Endothelial cell of umbilical vein (primary cell): ENCODE measurements around the gene KCNQ1OT1. TPM values are rescaled to one million over a fixed set of nuclear protein-coding genes. Genes with fewer than 3 reads are reported as not detected.

ENCODE experiments used
- BruUV-seq: library from RNA; stranded (reverse); fragments of 400-500 nt; replicated peaks from 2 replicates; lab custom pipeline; 2021; lab: Mats Ljungman, UMichigan
- CTCF ChIA-PET: fragments of 300-600, 350-600 bp; sonication (Branson Sonifier 250); formaldehyde crosslinking; loops from one replicate; lab custom pipeline; 2021; ENCODE audit warnings: antibody characterized with exemption, inconsistent platforms; lab: Charles Lee
- POLR2A ChIA-PET: fragments of 300-600, 350-600 bp; sonication (Branson Sonifier 250); formaldehyde crosslinking; loops from one replicate; lab custom pipeline; 2021; ENCODE audit warnings: antibody characterized with exemption, inconsistent platforms; lab: Charles Lee
- DNase-seq: peaks from one replicate; pipeline ENCODE4 v3.0.0-alpha.2; 2011; ENCODE audit warnings: low read depth, low spot score
- FAIRE-seq: peaks from 2 replicates; lab custom pipeline; 2011; peaks lifted over from hg19 to GRCh38; lab: Jason Lieb, UNC
- H2AFZ ChIP-seq: 2 replicates; pipeline ENCODE4 v1.6.0; 2012; ENCODE audit warnings: low read depth, low read length, control low read depth, inconsistent platforms
- H3K27ac ChIP-seq: 2 replicates; pipeline ENCODE4 v1.5.1; 2011; ENCODE audit warnings: low read depth, mild to moderate bottlenecking, control low read depth, low read length, moderate library complexity; ENCODE audit not compliant: insufficient read depth
- H3K27me3 ChIP-seq, 2 experiments: 2 replicates each; pipeline versions ENCODE4 v1.6.0 to v1.6.1; 2011; ENCODE audit warnings: low read length in 2 of 2, mixed read lengths in 1 of 2; ENCODE audit not compliant: control insufficient read depth in 2 of 2, insufficient read depth in 2 of 2
- H3K36me3 ChIP-seq, 2 experiments: 2 replicates in 1 of 2; 3 replicates in 1 of 2; pipeline ENCODE4 v1.5.1; 2011; ENCODE audit warnings: low read length in 2 of 2, mild to moderate bottlenecking in 1 of 2, moderate library complexity in 1 of 2; ENCODE audit not compliant: control insufficient read depth in 2 of 2, insufficient read depth in 2 of 2; ENCODE audit errors: extremely low read depth in 1 of 2
- H3K4me1 ChIP-seq: 3 replicates; pipeline ENCODE4 v1.5.1; 2011; ENCODE audit warnings: mild to moderate bottlenecking, low read length; ENCODE audit not compliant: control insufficient read depth, insufficient read depth; ENCODE audit errors: extremely low read depth
- H3K4me2 ChIP-seq: 2 replicates; pipeline ENCODE4 v1.6.1; 2011; ENCODE audit warnings: low read length, control low read depth, mixed read lengths; ENCODE audit not compliant: insufficient read depth
- H3K4me3 ChIP-seq, 3 experiments: fragments of 200-600 bp in 1 of 3; sonication (generic), shearing (Covaris generic) in 1 of 3; replicated peaks in 1 of 3; 2 replicates each; pipeline ENCODE4 v1.5.1; 2011 to 2016; ENCODE audit warnings: control low read depth in 3 of 3, low read length in 3 of 3, mild to moderate bottlenecking in 2 of 3, inconsistent platforms in 1 of 3, low read depth in 1 of 3, moderate library complexity in 1 of 3; ENCODE audit not compliant: insufficient read depth in 1 of 3
- H3K79me2 ChIP-seq: 2 replicates; pipeline ENCODE4 v1.6.0; 2012; ENCODE audit warnings: low read length, inconsistent platforms; ENCODE audit not compliant: control insufficient read depth, insufficient read depth
- H3K9ac ChIP-seq: replicated peaks from 2 replicates; pipeline ENCODE3; 2011; ENCODE audit warnings: low read length, control low read depth; ENCODE audit not compliant: insufficient read depth; ENCODE audit errors: extremely low read depth
- H3K9me1 ChIP-seq: replicated peaks from 3 replicates; pipeline ENCODE4 v1.6.0; 2011; ENCODE audit warnings: mild to moderate bottlenecking, low read length; ENCODE audit not compliant: control insufficient read depth, insufficient read depth; ENCODE audit errors: extremely low read depth
- H3K9me3 ChIP-seq: replicated peaks from 2 replicates; pipeline ENCODE4 v1.5.1; 2012; ENCODE audit warnings: low read length, inconsistent platforms; ENCODE audit not compliant: control insufficient read depth, insufficient read depth
- H4K20me1 ChIP-seq: replicated peaks from 2 replicates; pipeline ENCODE3; 2011; ENCODE audit warnings: mild to moderate bottlenecking, low read length; ENCODE audit not compliant: control insufficient read depth, insufficient read depth; ENCODE audit errors: extremely low read depth
- EZH2 ChIP-seq: IDR thresholded peaks from 2 replicates; pipeline ENCODE4 v1.6.1; 2012; ENCODE audit warnings: borderline replicate concordance, low read depth, mild to moderate bottlenecking, moderate library complexity, low read length, inconsistent platforms; ENCODE audit not compliant: severe bottlenecking
- FOS ChIP-seq: IDR thresholded peaks from 2 replicates; pipeline ENCODE4 v1.6.1; 2011; ENCODE audit warnings: mild to moderate bottlenecking, low read length, moderate library complexity, borderline replicate concordance; ENCODE audit not compliant: insufficient read depth
- GATA2 ChIP-seq: IDR thresholded peaks from 2 replicates; pipeline ENCODE4 v1.7.0; 2011; ENCODE audit warnings: low read depth, mild to moderate bottlenecking, moderate library complexity, mixed read lengths, low read length; ENCODE audit not compliant: insufficient read length, insufficient read depth
- JUN ChIP-seq: IDR thresholded peaks from 2 replicates; pipeline ENCODE4 v1.6.1; 2011; ENCODE audit warnings: borderline replicate concordance, low read depth; ENCODE audit not compliant: insufficient read length, insufficient read depth
- MYC ChIP-seq: IDR thresholded peaks from one replicate; pipeline ENCODE4 v1.6.1; 2011; ENCODE audit warnings: mild to moderate bottlenecking, low read depth, low read length
- POLR2A ChIP-seq: IDR thresholded peaks from 2 replicates; pipeline ENCODE4 v1.6.1; 2012; ENCODE audit warnings: low read depth, mild to moderate bottlenecking, control low read depth, low read length
- POLR2AphosphoS5 ChIP-seq: IDR thresholded peaks from 2 replicates; pipeline ENCODE4 v1.6.1; 2012; ENCODE audit warnings: low read depth, mild to moderate bottlenecking, control low read depth, low read length, moderate library complexity; ENCODE audit not compliant: insufficient read depth
- dilution Hi-C: fragments of 300-500 bp; cut with MboI; formaldehyde crosslinking; loops from one replicate; pipeline ENCODE4 v1.15.0; 2019; ENCODE audit warnings: low sequenced_read_pairs; ENCODE audit not compliant: extremely low pct_ligation_motif_present
- intact Hi-C: fragments of 100-400 bp; cut with micrococcal nuclease; formaldehyde crosslinking; loops from one replicate; pipeline ENCODE4 v1.10.0; 2022
- polyA plus RNA-seq, 4 experiments: library from polyadenylated mRNA; depleted of rRNA in 3 of 4; stranded (reverse) in 3 of 4; unstranded in 1 of 4; fragments of >200 nt; gene quantifications; 2 replicates each; pipeline versions ENCODE4 v1.2.1 to v1.2.3, GENCODE V29; 2011 to 2012; ENCODE audit warnings: missing spikeins in 1 of 4
- total RNA-seq: library from RNA; stranded (reverse); gene quantifications from 2 replicates; pipeline ENCODE4 v1.2.3, GENCODE V29; 2021
- TF ChIP-seq, protein P1 (sequence below), 2 donors: IDR thresholded peaks; 1 replicate in 1 of 2; 2 replicates in 1 of 2; pipeline ENCODE4 v1.5.1; 2011; ENCODE audit warnings: low read length in 2 of 2, mild to moderate bottlenecking in 2 of 2, moderate library complexity in 2 of 2, control low read depth in 1 of 2, inconsistent platforms in 1 of 2, low read depth in 1 of 2; ENCODE audit not compliant: insufficient read depth in 1 of 2; ENCODE audit errors: extremely low read depth in 1 of 2
- TF ChIP-seq, protein P2 (sequence below): IDR thresholded peaks from 2 replicates; pipeline ENCODE4 v1.6.1; 2011; ENCODE audit not compliant: insufficient read depth, insufficient read length

Gene KCNQ1OT1
- total and polyA plus RNA-seq, 2 donors (not counting 3 experiments of a cell fraction or from before 2014, with no cell fraction given), result 0.11 to 1.8 TPM

DNA sequence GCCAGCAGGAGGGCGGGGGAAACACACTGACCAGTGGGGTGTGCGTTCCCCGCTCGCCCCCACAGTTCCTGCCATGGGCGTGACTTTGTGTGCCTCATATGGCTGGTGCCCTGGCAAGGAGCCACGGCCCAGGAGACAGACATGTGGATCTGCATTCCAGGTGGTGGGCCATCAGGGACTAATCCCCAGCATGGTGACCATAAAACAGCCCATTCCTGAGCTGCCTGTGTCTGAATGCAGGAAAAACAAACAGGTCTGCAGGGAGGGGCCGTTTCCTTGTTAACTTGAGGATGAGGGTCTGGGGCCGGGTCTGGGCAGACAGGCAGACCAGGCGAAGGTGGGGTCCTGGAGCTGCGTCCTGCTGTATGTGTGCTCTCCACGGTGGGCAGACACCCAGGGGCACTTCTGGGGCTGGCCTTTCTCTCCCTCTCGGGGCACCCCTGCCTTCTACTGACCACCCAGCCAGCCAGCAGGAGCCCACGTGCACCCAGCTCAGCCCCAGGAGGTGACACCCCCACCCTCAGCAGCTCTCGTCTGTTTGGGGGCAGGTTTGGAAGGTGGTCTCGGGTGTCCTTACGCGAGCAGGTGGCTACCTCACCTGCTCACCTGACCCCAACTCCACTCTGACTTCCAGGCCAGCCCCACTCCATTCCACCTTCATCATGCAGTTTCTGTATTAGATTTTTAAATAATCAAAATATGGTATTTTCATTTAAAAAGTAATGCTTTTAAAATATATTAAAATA lies 120.3 kb downstream of the KCNQ1OT1 start:
- Histone ChIP-seq H4K20me1 (no peaks in the 10 kb centered on the region), H3K4me1 (no peaks in the 10 kb centered on the region), H3K27me3 (no peaks in the 10 kb centered on the region), H3K9me3 (no peaks in the 10 kb centered on the region), H3K4me2 (no peak overlapping the region), H3K4me3 (no peak overlapping the region), H3K9ac (no peak overlapping the region), H3K27ac (no peak overlapping the region), H2AFZ (no peak overlapping the region), H3K79me2 (no peaks in the 10 kb centered on the region), H3K36me3 (no peaks in the 10 kb centered on the region), H3K9me1 (no peaks in the 10 kb centered on the region)
- dilution Hi-C loops (no loop called here), intact Hi-C loops (no loop called here)
- CTCF ChIA-PET, result no interaction called here
- DNase-seq, result no peak
- no TSS peak for BruUV-seq
- TF ChIP-seq, protein P1, sequence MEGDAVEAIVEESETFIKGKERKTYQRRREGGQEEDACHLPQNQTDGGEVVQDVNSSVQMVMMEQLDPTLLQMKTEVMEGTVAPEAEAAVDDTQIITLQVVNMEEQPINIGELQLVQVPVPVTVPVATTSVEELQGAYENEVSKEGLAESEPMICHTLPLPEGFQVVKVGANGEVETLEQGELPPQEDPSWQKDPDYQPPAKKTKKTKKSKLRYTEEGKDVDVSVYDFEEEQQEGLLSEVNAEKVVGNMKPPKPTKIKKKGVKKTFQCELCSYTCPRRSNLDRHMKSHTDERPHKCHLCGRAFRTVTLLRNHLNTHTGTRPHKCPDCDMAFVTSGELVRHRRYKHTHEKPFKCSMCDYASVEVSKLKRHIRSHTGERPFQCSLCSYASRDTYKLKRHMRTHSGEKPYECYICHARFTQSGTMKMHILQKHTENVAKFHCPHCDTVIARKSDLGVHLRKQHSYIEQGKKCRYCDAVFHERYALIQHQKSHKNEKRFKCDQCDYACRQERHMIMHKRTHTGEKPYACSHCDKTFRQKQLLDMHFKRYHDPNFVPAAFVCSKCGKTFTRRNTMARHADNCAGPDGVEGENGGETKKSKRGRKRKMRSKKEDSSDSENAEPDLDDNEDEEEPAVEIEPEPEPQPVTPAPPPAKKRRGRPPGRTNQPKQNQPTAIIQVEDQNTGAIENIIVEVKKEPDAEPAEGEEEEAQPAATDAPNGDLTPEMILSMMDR (IDR thresholded peaks at IDR 0.05; ENCODE audit: extremely low read depth in 1 of 2, insufficient read depth in 1 of 2, low read depth in 1 of 2, low read length in 2 of 2), result no peak
- TF ChIP-seq POLR2AphosphoS5, result no peak
- TF ChIP-seq POLR2A, result no peak
- TF ChIP-seq FOS, result no peak
- TF ChIP-seq JUN, result no peak
- no peak for TF ChIP-seq EZH2
- TF ChIP-seq GATA2, result no peak
- no peak for TF ChIP-seq MYC
- TF ChIP-seq, protein P2, sequence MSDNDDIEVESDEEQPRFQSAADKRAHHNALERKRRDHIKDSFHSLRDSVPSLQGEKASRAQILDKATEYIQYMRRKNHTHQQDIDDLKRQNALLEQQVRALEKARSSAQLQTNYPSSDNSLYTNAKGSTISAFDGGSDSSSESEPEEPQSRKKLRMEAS, result no peak
- POLR2A ChIA-PET, result no interaction called here
- FAIRE-seq, result no peak
